ENCODE results near the gene CAND2.

GRCh38 chr3:12865271-12865670, 68.8 kb downstream of the CAND2 start:
- no peak for TF ChIP-seq CTCF (IDR thresholded peaks at IDR 0.05)
- TF ChIP-seq POLR2AphosphoS5 (IDR thresholded peaks at IDR 0.05): no peak
- no peak for TF ChIP-seq POLR2A (IDR thresholded peaks at IDR 0.05)
